ENCODE results near the gene LRRC23. TPM values are rescaled to one million over a fixed set of nuclear protein-coding genes. Genes with fewer than 3 reads are reported as not detected.
A peak's percentile ranks its signal among the peaks of the same experiment; 100 is the strongest.

The LRRC23 gene
- total and polyA plus RNA-seq, 2 of the 13 experiments (the other 11 are each of a cell fraction or from before 2014, with no cell fraction given) = 6.0 to 7.8 TPM

GRCh38 chr12:6867413-6868210 lies 37.0 kb upstream of the LRRC23 start, which contains the start of gene TPI1 (continued):
- TF ChIP-seq, protein P1, sequence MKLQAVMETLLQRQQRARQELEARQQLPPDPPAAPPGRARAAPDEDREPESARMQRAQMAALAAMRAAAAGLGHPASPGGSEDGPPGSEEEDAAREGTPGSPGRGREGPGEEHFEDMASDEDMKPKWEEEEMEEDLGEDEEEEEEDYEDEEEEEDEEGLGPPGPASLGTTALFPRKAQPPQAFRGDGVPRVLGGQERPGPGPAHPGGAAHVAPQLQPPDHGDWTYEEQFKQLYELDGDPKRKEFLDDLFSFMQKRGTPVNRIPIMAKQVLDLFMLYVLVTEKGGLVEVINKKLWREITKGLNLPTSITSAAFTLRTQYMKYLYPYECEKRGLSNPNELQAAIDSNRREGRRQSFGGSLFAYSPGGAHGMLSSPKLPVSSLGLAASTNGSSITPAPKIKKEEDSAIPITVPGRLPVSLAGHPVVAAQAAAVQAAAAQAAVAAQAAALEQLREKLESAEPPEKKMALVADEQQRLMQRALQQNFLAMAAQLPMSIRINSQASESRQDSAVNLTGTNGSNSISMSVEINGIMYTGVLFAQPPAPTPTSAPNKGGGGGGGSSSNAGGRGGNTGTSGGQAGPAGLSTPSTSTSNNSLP (IDR thresholded peaks at IDR 0.05; ENCODE audit: low read depth, low read length) = no peak
- peak; percentile 67 for TF ChIP-seq THAP11 (CRISPR knock-in tag; IDR thresholded peaks at IDR 0.05)
- TF ChIP-seq ZNF124 (CRISPR knock-in tag; IDR thresholded peaks at IDR 0.05) = no peak
- peak; percentile 17; the same call in 1 of the 2 replicates for TF ChIP-seq AHR (CRISPR knock-in tag; IDR thresholded peaks at IDR 0.05)
- TF ChIP-seq DR1 (CRISPR knock-in tag; IDR thresholded peaks at IDR 0.05) = peak; percentile 91
- no peak for TF ChIP-seq ZNF20 (CRISPR knock-in tag; IDR thresholded peaks at IDR 0.05)
- TF ChIP-seq ZNF44 (CRISPR knock-in tag; IDR thresholded peaks at IDR 0.05) = peak; percentile 57; the same call in 1 of the 2 replicates
- TF ChIP-seq TFE3 (CRISPR knock-in tag; IDR thresholded peaks at IDR 0.05) = peak; percentile 55; the same call in 1 of the 2 replicates
- TF ChIP-seq, protein P2, sequence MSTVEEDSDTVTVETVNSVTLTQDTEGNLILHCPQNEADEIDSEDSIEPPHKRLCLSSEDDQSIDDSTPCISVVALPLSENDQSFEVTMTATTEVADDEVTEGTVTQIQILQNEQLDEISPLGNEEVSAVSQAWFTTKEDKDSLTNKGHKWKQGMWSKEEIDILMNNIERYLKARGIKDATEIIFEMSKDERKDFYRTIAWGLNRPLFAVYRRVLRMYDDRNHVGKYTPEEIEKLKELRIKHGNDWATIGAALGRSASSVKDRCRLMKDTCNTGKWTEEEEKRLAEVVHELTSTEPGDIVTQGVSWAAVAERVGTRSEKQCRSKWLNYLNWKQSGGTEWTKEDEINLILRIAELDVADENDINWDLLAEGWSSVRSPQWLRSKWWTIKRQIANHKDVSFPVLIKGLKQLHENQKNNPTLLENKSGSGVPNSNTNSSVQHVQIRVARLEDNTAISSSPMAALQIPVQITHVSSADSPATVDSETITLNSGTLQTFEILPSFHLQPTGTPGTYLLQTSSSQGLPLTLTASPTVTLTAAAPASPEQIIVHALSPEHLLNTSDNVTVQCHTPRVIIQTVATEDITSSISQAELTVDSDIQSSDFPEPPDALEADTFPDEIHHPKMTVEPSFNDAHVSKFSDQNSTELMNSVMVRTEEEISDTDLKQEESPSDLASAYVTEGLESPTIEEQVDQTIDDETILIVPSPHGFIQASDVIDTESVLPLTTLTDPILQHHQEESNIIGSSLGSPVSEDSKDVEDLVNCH (CRISPR knock-in tag; IDR thresholded peaks at IDR 0.05) = no peak
- TF ChIP-seq FLYWCH1 (CRISPR knock-in tag; IDR thresholded peaks at IDR 0.05) = no peak
- peak; percentile 80 for TF ChIP-seq SRY (CRISPR knock-in tag; IDR thresholded peaks at IDR 0.05)
- TF ChIP-seq ZNF589 (CRISPR knock-in tag; conservative IDR thresholded peaks at IDR 0.05) = no peak; the same call in none of the 2 replicates
- TF ChIP-seq, protein P3, sequence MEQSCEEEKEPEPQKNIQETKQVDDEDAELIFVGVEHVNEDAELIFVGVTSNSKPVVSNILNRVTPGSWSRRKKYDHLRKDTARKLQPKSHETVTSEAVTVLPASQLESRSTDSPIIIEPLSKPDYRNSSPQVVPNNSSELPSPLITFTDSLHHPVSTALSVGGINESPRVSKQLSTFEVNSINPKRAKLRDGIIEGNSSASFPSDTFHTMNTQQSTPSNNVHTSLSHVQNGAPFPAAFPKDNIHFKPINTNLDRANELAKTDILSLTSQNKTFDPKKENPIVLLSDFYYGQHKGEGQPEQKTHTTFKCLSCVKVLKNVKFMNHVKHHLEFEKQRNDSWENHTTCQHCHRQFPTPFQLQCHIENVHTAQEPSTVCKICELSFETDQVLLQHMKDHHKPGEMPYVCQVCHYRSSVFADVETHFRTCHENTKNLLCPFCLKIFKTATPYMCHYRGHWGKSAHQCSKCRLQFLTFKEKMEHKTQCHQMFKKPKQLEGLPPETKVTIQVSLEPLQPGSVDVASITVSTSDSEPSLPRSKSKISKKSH (CRISPR knock-in tag; IDR thresholded peaks at IDR 0.05; ENCODE audit: borderline replicate concordance) = 0 out of 2 replicates have a peak, but pooled peaks have one; percentile 37
- TF ChIP-seq SKI (IDR thresholded peaks at IDR 0.05; ENCODE audit: partially characterized antibody) = peak; percentile 15
- 0 out of 2 replicates have a peak, but pooled peaks have one; percentile 52 for TF ChIP-seq SNAI1 (CRISPR knock-in tag; IDR thresholded peaks at IDR 0.05; ENCODE audit: borderline replicate concordance)
- TF ChIP-seq MNT (IDR thresholded peaks at IDR 0.05) = no peak
- TF ChIP-seq SAP130 (CRISPR knock-in tag; IDR thresholded peaks at IDR 0.05; ENCODE audit: low read depth) = peak; percentile 62
- TF ChIP-seq ZNF792 (CRISPR knock-in tag; IDR thresholded peaks at IDR 0.05) = peak; percentile 82
- TF ChIP-seq IKZF1 (IDR thresholded peaks at IDR 0.05) = no peak
